Activated CD8-positive, alpha-beta memory T cell treated with anti-CD3 and anti-CD28 coated beads, Interleukin-2, amount 50 U/mL, for 4 hours (primary cell): ENCODE results near the gene SLCO2A1.

ENCODE experiments used
- DNase-seq: peaks from one replicate; pipeline ENCODE4 v3.0.0-alpha.2; 2020

SLCO2A1 gene

GRCh38 chr3:133973249-133973980, 56.3 kb downstream of the SLCO2A1 start:
- DNase-seq = no peak

GRCh38 chr3:133972156-133972555, 57.6 kb downstream of the SLCO2A1 start:
- no peak for DNase-seq

GRCh38 chr3:133970916-133971315, 58.8 kb downstream of the SLCO2A1 start:
- DNase-seq = no peak

- DNase-seq = no peak
Measured at GRCh38 chr3:133970339-133970738, 59.4 kb downstream of the SLCO2A1 start.

- DNase-seq = no peak
Measured at GRCh38 chr3:133967992-133968892, 61.5 kb downstream of the SLCO2A1 start.

- no peak for DNase-seq
Measured at GRCh38 chr3:133966954-133967353, 62.8 kb downstream of the SLCO2A1 start.

- DNase-seq = no peak
Measured at GRCh38 chr3:133965906-133966305, 63.8 kb downstream of the SLCO2A1 start.

- DNase-seq = no peak
Measured at GRCh38 chr3:133965013-133965570, 64.6 kb downstream of the SLCO2A1 start.

- no peak for DNase-seq
Measured at GRCh38 chr3:133964547-133964946, 65.2 kb downstream of the SLCO2A1 start.

GRCh38 chr3:133963657-133964396, 65.9 kb downstream of the SLCO2A1 start:
- no peak for DNase-seq

GRCh38 chr3:133962849-133963248, 66.9 kb downstream of the SLCO2A1 start:
- DNase-seq = no peak

- no peak for DNase-seq
Measured at GRCh38 chr3:133958071-133958805, 71.5 kb downstream of the SLCO2A1 start.

- no peak for DNase-seq
Measured at GRCh38 chr3:133956982-133957381, 72.7 kb downstream of the SLCO2A1 start.

GRCh38 chr3:133956353-133956752, 73.4 kb downstream of the SLCO2A1 start:
- DNase-seq = no peak

GRCh38 chr3:133955892-133956291, 73.8 kb downstream of the SLCO2A1 start:
- no peak for DNase-seq

GRCh38 chr3:133954717-133955360, 74.9 kb downstream of the SLCO2A1 start:
- DNase-seq = no peak

- no peak for DNase-seq
Measured at GRCh38 chr3:133953297-133953696, 76.4 kb downstream of the SLCO2A1 start.

- DNase-seq = no peak
Measured at GRCh38 chr3:133949438-133949837, 80.3 kb downstream of the SLCO2A1 start.

- no peak for DNase-seq
Measured at GRCh38 chr3:133948996-133949395, 80.7 kb downstream of the SLCO2A1 start.

- DNase-seq = no peak
Measured at GRCh38 chr3:133948131-133948810, 81.5 kb downstream of the SLCO2A1 start.
